HCT116 (cell line): Measurements from ENCODE around the gene CFAP99.

Experiments
- CBX3 ChIP-seq: IDR thresholded peaks from 2 replicates; pipeline ENCODE4 v1.6.1; 2012; ENCODE audit warnings: low read depth
- CEBPB ChIP-seq: IDR thresholded peaks from 2 replicates; pipeline ENCODE4 v1.6.1; 2012; ENCODE audit warnings: low read depth
- EGR1 ChIP-seq: IDR thresholded peaks from 2 replicates; pipeline ENCODE4 v1.6.1; 2012; ENCODE audit warnings: low read depth
- EZH2phosphoT487 ChIP-seq: fragments of 200-600 bp; IDR thresholded peaks from 2 replicates; pipeline ENCODE4 v1.6.1; 2018; ENCODE audit warnings: antibody characterized with exemption, borderline replicate concordance
- MAX ChIP-seq: IDR thresholded peaks from 2 replicates; pipeline ENCODE4 v1.6.1; 2012
- POLR2A ChIP-seq: IDR thresholded peaks from 2 replicates; pipeline ENCODE4 v1.7.0; 2011; ENCODE audit warnings: borderline replicate concordance; ENCODE audit not compliant: insufficient read depth, insufficient read length; ENCODE audit errors: extremely low read depth
- POLR2AphosphoS5 ChIP-seq: IDR thresholded peaks from 2 replicates; pipeline ENCODE4 v1.6.1; 2011; ENCODE audit warnings: mild to moderate bottlenecking, low read depth, low read length, moderate library complexity
- YY1 ChIP-seq: IDR thresholded peaks from 2 replicates; pipeline ENCODE4 v1.6.1; 2011; ENCODE audit warnings: low read length, low read depth, moderate library complexity, mild to moderate bottlenecking; ENCODE audit not compliant: insufficient replicate concordance; ENCODE audit errors: extremely low read depth
- ZFX ChIP-seq: fragments of 450-650 bp; IDR thresholded peaks from 2 replicates; pipeline ENCODE4 v1.6.1; 2017
- ZNF274 ChIP-seq: fragments of 200-500 bp; sonication (Bioruptor generic); IDR thresholded peaks from 2 replicates; pipeline ENCODE4 v1.6.1; 2014; ENCODE audit warnings: mild to moderate bottlenecking, low read depth, low read length, inconsistent platforms
- TF ChIP-seq, protein P1 (sequence below), 3 experiments: fragments of 200-600 bp in 1 of 3; sonication (generic) in 1 of 3; IDR thresholded peaks in 2 of 3; conservative IDR thresholded peaks in 1 of 3; 2 replicates each; pipeline ENCODE4 v1.5.1; 2012 to 2017; ENCODE audit warnings: low read depth in 2 of 3, low read length in 2 of 3, antibody characterized with exemption in 1 of 3, borderline replicate concordance in 1 of 3, control low read depth in 1 of 3, mild to moderate bottlenecking in 1 of 3, mixed read lengths in 1 of 3, mixed run types in 1 of 3, moderate library complexity in 1 of 3; ENCODE audit not compliant: insufficient read depth in 1 of 3
- TF ChIP-seq, protein P2 (sequence below): IDR thresholded peaks from 2 replicates; pipeline ENCODE4 v1.6.1; 2012; ENCODE audit warnings: low read depth

DNA sequence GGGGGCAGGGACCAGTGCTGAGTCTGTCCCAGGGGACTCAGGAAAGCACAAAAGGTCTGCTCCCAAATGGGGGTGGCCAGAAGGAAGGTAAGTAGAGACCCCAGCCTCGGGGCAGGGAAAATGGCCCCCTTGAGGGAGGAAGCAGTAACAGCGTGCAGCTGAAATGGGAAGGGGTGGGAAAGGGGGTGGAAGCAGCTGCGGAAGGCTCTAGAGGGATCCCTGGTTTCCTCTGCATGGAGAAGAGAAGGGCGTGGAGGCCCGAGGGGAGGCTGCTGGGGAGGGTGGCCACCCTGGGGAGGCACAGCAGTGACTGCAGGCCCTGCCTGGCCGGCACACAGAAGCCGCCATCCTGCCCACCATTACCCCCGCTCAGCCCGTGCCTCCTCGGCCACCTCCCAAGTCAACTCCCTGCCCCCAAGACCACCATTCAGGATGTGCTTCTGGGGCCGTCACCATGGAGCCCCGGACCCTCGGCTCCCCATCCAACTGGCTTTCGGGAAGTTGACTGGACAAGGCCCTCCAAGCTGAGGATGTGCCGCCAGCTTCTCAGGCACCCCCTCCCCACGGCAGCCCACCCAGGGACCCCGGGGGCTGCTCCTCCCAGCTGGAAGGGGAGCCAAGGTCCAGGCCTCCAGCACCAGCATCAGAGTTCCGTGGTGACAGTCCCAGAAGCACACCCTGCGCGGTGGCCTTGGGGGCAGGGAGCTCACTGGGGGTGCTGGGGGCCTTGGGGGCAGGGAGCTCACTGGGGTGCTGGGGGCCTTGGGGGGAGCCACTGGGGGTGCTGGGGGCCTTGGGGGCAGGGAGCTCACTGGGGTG is 23.6 kb downstream of the CFAP99 start:
- TF ChIP-seq YY1 (no peak), POLR2A (no peak), POLR2AphosphoS5 (no peak), EZH2phosphoT487 (no peak), CBX3 (no peak), CEBPB (no peak), ZFX (no peak), MAX (no peak), ZNF274 (no peak), EGR1 (no peak)
- TF ChIP-seq, protein P1, sequence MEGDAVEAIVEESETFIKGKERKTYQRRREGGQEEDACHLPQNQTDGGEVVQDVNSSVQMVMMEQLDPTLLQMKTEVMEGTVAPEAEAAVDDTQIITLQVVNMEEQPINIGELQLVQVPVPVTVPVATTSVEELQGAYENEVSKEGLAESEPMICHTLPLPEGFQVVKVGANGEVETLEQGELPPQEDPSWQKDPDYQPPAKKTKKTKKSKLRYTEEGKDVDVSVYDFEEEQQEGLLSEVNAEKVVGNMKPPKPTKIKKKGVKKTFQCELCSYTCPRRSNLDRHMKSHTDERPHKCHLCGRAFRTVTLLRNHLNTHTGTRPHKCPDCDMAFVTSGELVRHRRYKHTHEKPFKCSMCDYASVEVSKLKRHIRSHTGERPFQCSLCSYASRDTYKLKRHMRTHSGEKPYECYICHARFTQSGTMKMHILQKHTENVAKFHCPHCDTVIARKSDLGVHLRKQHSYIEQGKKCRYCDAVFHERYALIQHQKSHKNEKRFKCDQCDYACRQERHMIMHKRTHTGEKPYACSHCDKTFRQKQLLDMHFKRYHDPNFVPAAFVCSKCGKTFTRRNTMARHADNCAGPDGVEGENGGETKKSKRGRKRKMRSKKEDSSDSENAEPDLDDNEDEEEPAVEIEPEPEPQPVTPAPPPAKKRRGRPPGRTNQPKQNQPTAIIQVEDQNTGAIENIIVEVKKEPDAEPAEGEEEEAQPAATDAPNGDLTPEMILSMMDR (IDR thresholded peaks at IDR 0.05 in 2 of 3, conservative IDR thresholded peaks at IDR 0.05 in 1 of 3; ENCODE audit: borderline replicate concordance in 1 of 3, insufficient read depth in 1 of 3, low read depth in 2 of 3, low read length in 2 of 3) = no peak
- TF ChIP-seq, protein P2, sequence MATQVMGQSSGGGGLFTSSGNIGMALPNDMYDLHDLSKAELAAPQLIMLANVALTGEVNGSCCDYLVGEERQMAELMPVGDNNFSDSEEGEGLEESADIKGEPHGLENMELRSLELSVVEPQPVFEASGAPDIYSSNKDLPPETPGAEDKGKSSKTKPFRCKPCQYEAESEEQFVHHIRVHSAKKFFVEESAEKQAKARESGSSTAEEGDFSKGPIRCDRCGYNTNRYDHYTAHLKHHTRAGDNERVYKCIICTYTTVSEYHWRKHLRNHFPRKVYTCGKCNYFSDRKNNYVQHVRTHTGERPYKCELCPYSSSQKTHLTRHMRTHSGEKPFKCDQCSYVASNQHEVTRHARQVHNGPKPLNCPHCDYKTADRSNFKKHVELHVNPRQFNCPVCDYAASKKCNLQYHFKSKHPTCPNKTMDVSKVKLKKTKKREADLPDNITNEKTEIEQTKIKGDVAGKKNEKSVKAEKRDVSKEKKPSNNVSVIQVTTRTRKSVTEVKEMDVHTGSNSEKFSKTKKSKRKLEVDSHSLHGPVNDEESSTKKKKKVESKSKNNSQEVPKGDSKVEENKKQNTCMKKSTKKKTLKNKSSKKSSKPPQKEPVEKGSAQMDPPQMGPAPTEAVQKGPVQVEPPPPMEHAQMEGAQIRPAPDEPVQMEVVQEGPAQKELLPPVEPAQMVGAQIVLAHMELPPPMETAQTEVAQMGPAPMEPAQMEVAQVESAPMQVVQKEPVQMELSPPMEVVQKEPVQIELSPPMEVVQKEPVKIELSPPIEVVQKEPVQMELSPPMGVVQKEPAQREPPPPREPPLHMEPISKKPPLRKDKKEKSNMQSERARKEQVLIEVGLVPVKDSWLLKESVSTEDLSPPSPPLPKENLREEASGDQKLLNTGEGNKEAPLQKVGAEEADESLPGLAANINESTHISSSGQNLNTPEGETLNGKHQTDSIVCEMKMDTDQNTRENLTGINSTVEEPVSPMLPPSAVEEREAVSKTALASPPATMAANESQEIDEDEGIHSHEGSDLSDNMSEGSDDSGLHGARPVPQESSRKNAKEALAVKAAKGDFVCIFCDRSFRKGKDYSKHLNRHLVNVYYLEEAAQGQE = no peak
